Liver (tissue), 2 donors: ENCODE results near the gene ATP10A.

Source experiments
- CTCF ChIP-seq: fragments of 150-350 bp; IDR thresholded peaks from 2 replicates; pipeline ENCODE4 v1.5.1; 2017; ENCODE audit warnings: improper control_type of control experiment, low read depth, low read length; ENCODE audit not compliant: missing input control
- YY1 ChIP-seq: IDR thresholded peaks from 2 replicates; pipeline ENCODE4 v1.6.1; 2016; ENCODE audit warnings: antibody characterized with exemption, mild to moderate bottlenecking
- donor health status: healthy.

- TF ChIP-seq YY1 (no peak), CTCF (no peak)
Observed at GRCh38 chr15:25740383-25741255, 122.5 kb downstream of the ATP10A start.
